ENCODE results near the gene STARD6.

GRCh38 chr18:54323970-54324369 is 33.7 kb downstream of the STARD6 start:
- TF ChIP-seq CTCF (IDR thresholded peaks at IDR 0.05) (no peak), EP300 (IDR thresholded peaks at IDR 0.05) (no peak), POLR2AphosphoS5 (IDR thresholded peaks at IDR 0.05) (no peak), POLR2A (IDR thresholded peaks at IDR 0.05) (no peak)
